GM21576 (cell line): Measurements from ENCODE around the gene ALOX15B.
A peak's percentile ranks its signal among the peaks of the same experiment; 100 is the strongest.
"Not testable (repeated sequence)": the region's sequence is repeated elsewhere in the genome, so short reads cannot be mapped to it uniquely, and the experiment has no call there.

Experiments used
- ATAC-seq: cut with Tn5 transposase; IDR thresholded peaks from one replicate; pipeline ENCODE4 v1.9.1; 2021; ENCODE audit warnings: mild to moderate bottlenecking, moderate library complexity; ENCODE audit not compliant: unreplicated experiment

The ALOX15B gene

DNA sequence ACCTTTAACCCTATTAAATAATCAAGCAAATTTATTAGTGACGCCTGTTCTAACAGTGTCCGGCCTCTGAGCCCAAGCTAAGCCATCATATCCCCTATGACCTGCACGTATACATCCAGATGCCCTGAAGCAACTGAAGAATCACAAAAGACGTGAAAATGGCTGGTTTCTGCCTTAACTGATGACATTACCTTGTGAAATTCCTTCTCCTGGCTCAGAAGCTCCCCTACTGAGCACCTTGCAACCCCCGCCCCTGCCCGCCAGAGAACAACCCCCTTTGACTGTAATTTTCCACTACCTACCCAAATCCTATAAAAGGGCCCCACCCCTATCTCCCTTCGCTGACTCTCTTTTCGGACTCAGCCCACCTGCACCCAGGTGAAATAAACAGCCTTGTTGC, 23.0 kb downstream of the ALOX15B start:
- not testable (repeated sequence) for ATAC-seq

DNA sequence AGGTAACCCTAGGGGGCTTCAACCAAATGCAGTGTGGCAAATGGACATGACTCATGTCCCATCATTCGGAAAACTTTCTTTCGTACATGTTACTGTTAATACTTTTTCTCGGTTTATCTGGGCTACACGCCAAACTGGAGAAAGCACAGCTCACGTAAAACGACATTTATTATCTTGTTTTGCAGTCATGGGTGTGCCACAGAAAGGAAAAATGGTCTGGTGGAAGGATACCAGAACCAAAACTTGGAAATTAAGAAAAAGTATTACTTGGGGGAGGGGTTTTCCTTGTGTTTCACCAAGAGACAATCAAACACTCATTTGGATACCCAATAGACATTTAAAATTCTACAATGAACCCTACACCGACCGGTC, 23.6 kb downstream of the ALOX15B start:
- ATAC-seq: no peak

DNA sequence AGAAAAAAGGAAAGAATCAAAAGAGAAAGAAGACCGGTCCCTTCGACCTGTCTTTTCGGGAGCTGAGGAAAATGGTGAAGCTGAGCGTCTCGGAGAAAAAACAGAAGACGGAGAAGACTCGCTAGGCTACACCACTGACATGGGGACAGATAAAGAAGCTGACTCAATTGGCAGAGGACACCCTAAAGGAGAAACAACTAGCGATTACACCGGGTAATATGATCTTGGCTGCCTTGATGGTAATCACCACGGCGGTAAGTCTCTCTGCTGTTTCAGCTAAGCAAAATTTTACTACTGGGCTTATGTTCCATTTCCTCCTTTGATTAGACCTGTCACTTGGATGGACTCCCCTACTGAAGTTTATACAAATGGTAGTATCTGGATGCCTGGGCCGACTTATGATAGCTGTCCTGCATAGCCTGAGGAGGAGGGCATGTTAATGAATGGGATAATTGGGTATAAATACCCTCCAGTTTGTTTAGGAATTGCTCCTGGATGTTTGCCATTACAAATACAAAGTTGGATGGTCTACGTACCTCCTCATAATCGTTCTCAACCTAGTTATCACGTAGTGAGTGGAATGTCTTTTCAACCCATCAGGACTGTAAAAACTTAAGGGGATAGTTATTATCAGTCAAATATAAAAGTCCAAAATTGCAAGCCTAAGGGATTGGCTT, 24.1 kb downstream of the ALOX15B start:
- no peak for ATAC-seq

DNA sequence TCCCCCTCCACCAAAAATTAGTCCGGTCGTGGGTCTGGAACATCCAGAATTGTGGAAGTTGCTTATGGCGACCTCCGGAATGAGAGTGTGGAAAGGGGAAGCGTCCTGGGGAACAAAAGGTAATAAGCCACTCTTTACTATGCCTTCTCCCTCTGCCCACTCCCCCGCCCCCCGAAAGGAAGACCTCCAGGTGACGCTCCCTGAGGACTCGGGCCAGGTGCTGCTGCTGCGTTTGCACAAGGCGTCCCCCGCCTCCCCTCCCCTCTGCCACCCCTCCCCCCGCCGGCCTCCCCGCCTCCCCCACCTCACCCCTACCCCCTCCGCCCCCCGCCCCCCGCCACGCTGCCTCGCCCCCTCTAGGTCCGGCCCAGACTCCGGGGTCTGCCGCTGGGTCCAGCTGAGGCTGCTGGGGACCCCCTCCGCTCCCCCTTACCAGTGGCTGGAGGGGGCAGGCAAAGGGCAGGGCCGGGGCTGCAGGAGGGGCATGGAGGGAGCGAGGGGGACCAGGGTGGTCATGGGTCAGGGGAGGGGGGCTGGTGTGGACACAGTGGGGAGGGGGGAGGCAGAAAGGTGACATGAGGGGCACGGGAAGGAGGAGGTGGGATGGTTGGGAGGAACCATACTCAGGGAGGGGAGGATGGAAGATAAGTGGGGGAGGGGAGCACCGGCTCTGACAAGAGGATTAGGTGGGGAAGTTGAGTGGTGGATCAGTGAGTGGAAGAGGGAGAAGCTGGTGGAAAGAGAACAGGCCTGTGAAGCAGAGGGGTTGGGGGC, 25.1 kb downstream of the ALOX15B start:
- no peak for ATAC-seq

DNA sequence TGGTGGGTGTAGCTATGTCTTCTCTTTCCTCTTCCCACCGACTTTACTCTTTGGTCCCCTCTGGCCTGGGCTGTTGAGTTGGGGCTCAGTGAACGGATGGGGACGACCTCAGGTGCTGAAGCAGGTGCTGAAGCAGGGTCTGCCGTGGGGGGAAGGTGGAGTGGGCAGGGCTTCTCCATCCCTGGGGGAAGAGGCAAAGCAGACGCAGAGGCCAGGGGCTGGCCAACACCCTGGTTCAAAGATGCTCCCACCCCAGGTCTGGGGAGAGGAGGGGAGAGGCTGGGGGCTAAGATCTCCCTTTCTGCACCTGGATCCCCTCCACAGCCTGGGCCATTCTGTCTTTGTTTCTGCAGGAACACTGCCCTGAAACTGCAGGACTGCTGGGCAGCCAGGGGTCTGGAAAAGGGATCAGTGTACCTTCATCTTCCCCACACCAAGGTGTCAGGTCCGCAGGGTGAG, 25.7 kb downstream of the ALOX15B start:
- ATAC-seq: no peak

DNA sequence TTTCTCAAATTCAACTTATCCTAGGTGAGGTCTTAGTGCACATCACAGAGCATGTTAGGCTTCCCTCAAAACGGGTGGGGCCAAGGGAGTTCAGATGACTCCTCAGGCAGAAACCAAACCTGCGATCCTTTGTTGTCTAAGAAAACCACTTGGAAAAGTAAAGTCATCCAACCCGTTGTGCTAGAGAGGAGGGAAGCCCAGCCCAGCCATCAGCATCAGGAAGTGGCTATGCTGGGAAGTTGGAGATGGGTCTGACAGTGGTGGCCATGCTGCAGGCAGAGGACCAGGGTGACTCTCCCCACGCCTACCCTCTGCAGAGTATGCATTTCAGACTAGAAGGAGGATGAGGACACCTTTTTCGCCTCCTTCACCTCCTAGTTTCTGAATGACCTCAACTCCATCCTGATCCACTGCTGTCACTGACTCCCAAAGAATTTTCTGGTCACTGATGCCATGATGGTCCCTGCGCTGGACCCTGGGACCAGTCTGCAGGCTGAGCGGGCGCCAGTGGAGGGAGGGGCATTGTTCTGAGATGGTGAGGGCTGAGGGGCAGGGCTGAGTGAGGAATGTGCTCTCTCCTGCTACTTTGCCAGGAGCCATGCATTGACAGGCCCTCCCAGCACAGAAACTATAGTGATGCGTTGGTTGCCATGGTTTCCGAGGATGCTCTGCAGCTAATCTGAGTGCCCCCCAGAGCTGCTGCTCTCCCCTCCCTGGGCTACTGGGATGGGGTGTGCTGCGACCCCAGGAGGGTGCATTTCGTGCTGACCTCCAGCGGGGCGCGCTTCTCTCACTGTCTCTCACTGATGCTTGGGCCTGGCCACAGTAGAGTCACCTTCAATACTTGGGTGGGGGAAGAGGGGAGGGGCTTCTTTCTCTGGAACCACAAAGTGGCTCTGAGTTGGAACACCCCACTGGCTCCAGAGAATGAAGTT, 28.2 kb downstream of the ALOX15B start:
- no peak for ATAC-seq

DNA sequence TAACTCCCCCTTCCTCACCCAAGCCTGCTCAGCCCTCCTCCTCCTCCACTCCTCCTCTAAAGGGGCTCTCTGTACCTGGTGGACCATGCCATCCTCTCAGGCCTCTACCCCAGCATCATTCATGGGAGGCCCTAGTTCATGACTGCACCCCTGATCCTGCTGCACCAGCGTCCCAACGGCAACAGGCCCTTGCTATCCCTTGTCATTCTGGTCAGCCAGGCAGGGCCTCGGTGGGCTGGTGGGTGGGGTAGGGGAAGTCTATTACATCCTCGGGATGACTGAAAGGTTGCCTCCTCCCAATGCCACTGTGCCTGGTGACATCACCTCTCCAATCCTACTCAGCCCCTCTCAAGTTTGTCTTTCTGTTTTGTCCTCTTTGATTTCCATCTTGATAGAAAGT, 28.9 kb downstream of the ALOX15B start:
- ATAC-seq: no peak

DNA sequence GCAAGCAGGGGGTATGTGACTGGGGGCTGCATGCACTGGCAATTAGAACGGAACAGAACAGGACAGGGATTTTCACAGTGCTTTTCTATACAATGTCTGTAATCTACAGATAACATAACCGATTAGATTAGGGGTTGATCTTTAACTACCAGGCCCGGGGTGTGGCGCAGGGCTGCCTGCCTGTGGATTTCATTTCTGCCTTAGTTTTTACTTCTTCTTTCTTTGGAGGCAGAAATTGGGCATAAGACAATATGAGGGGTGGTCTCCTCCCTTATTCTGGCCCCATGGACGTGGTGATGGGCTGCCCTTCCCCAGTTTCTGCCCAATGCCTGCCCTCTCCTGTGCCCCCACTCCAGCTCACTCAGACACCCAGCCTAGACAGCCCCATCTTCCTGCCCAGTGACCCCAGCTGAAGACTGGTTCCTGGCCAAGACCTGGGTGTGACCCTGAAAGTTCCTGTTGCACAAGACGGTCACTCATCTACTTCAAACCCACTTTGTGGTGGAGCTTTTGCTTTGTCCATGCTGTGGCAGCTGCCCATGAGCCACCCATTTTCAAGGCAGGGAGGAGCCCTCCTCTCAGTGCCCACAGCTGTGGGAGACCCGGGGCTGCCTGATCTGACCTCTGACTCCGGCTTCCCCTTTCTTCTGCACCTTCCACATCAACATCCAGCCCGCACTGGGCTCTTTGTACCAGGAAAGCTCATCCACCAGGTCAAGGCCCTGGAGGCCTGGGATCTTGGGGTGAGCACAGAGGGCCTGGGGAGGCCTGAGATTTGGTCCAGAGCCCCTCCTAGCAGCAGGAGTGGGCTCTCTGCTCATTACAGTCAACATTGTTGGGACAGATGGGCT, 30.1 kb downstream of the ALOX15B start:
- no peak for ATAC-seq

DNA sequence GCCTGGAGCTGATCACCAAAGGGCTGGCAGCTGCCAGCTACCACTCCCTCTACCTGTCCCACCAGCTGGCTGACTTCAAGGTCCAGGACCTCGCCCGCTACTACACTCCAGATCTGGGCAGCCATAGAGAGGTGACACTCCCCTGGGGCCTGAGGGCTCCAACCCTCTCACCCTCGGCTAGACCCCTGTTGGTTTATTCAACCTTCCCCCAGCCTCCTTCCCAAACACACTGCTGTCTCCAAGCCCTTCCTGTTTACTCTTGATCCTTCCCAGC, 30.7 kb downstream of the ALOX15B start:
- no peak for ATAC-seq

DNA sequence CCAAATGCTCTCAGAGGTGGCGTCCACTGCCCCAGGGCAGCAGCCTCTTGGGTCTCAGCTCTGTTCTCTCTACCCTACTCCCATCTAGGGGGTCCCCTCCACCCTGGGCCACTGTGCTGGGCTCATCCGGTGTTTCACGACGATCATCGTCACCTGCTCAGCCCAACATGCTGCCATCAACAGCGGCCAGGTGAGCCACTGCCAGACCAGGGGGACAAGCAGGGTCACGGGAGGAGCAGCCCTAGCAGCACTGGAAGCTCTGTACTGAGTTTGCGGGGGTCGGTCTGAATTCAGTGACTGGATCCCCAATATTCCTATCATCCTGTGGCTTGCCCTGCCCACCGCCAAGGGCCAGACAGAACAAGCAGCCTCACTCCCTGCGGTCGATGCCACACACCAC, 32.6 kb downstream of the ALOX15B start:
- no peak for ATAC-seq

DNA sequence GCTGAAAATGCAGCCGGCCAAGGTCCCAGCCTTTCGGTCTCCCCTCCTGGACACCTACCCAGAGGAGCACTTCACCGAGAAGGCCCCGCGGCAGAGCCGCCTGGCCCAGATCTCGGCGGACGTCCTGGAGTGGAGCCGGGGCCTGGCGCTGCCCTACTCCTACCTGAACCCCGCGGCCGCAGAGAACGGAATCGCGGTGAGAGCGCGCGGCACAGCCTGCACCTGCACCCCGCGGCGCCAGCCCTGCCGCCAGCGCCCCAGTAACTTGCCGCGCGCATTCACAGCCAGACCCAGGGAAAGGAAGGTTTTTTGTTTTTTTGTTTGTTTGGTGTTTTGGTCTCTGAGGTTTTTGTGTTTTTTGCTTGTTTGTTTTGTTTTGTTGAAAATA, 33.5 kb downstream of the ALOX15B start:
- no peak for ATAC-seq

DNA sequence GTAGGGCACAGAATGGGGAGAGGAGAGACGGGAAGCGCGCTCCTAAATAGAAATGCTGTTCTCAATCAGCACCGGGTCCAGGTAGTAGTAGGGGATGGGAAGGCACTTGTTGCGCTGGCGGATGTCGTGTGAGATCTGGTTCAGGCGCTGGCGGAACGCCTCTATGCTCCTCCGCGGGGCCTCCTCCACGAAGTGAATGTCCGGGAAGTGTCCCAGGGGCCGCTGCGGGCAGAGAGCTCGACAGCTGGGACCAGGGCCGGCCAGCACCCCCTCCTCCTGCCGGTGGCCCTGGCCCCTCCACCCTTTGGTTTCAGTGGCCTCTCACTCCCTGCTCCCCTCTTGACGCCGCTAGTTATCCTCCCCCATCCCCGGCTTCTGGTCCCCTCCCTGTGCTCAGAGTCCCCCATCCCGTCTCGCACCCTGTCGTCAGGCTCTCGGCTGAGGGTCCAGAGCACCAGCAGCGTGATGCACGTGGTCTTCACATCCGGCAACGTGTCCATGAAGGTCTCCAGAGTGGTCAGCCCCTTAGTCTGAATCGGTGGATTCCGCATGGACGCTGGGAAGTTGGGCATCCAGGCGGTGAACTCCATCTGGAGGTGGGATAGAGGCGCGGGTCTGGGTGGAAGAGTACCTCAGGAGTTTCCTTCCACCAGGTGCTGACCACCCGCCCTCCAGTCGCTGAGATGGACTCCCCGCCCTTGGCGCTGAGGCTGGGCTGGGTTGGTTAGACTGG, 34.0 kb downstream of the ALOX15B start:
- ATAC-seq: no peak

DNA sequence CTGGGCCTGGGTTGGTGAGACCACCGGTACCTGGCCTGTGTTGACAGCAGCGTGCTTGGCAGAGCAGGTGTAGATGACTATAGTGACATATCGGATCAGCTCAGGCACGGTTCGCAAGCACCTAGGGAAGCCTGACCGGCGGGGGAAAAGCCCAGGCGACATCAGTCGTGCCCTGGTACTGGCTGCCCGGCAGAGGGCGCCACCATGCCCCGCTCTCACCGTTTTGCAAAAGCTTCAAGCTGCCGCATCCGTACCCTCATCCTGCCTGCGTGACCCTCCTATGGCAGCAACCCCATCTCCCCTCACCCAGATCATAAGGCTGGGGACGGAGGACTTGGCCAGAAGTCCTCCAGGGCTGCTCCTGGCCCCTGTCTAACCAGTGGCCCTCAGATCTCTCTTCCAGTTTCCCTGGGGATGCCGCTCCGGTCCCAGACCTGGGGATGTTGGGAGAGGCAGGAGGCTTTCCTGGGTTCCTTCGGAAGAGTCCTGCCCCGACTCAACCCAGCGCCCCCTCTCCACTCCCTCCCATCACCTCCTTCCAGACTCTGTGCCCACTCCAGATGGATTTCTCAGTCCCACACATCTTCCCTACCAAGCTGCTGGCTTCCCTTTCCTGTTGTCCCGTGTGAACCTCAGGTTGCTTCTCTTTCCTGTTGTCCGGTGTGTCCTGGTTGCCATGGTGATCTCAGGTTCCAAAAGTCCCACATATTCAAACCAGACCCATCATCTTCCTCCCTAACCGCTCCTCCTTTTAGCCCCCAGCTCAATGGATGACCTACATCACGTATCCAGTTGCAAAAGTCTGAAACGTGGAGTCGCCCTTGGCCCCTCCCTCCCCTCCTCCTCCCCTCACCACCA, 35.0 kb downstream of the ALOX15B start:
- ATAC-seq: peak; percentile 60

DNA sequence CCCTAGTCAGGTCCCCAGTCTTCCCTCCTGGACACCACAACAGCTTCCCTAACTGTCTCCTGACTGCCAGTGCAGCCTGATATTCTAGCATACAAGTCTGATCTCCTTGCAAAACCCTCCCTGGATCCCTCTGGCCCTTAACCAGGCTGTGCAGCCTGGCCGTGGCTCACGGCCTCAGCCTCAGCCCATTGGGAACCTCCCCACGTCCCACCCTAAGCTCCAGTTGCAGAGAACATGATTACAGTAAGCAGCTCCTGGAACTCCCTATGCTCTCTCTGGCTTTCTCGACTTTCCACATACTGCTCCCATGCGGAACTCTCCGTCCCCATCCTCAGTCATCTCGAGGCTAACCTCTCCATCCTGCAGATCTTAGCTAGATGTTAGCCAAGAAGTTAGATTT, 35.7 kb downstream of the ALOX15B start:
- ATAC-seq: no peak

DNA sequence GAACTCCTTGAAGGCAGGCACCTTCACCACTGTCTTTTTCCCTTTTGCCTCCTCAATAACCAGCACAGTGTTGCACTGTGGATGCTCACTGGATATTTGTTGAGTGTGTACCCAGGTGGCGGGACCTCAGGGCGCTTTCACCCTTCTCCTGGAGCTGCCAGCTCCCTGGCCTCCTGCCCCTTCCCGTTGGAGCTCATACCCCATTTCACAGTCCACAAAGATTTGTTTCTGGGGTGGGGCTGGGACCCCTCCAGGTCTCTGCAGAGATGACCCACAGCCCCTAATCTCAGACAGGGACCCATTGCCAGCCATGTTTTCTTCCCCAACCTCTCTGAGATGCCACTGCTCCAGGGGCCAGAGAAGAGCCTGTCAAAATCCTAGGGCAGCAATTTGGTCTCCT, 36.2 kb downstream of the ALOX15B start:
- no peak for ATAC-seq

DNA sequence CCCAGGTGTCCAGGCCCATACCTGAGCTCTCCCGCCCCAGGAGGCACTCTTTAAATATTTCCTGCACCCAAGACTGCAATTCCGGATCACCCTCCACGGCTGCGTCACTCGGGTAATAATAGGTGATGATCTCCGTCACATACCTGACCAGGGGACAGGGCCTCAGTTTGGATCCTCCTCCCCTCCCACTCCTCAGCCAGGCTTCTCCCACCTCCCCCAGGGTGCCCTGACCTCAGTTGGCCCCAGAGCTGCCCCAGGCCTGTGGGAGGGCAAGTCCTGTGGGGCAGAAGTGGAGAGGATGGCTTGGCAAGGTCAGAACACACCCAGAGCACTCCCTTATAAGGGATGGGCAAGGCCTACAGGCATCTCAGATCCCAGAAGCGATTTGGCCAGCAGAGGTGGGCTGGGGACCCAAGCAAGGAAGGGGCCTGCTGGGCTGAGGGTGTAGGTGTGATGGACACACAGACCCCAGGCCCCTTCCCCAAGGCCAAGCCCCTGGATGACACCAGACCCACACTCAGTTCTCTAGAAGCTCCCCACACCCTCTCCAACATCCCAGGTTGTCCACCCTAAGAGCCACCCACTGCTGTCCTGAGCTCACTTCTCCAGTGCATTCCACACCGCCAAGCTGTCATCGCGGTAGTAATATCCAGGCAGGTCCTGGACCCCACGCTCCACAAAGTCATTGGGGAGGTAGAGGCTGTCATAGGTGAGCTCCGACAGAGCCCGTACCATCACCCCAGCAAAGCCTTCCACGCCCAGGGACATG, 36.9 kb downstream of the ALOX15B start:
- ATAC-seq: no peak

DNA sequence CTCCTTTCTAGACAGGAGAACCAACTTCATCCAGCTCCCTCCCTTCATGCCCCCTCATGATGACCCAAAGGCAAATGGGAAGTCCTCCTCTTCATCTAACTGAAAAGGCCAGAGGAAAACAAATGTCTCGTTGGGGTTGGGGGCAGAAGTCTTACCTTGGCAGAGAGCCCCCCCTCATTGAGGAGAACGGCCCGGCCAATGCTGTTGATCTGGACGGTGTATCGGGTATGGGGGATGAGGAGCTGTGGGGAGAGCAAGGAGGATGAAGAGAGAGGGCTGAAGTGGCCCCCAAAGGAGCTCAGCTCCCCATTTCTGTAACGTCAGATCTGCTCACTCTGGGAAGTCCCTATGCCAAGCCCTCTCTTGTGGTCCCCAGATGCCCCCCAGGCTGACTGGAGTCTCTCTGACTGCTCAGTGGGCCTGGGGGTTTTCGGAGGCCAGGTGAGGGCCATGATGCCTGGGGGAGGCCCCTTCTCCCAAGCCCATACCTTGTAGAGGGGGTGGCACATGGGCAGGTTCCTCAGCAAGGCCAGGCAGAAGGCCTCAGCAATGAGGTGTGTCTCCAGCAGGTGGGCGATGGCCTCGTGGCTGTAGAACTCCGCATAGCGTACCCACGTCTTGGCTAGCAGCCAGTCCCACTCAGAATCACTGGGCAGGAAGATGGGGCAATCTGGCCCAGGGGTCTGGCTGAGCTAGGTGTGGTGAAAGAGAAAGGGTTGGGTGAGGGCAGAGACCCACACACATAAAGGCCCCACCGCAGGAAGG, 37.8 kb downstream of the ALOX15B start:
- ATAC-seq: no peak

DNA sequence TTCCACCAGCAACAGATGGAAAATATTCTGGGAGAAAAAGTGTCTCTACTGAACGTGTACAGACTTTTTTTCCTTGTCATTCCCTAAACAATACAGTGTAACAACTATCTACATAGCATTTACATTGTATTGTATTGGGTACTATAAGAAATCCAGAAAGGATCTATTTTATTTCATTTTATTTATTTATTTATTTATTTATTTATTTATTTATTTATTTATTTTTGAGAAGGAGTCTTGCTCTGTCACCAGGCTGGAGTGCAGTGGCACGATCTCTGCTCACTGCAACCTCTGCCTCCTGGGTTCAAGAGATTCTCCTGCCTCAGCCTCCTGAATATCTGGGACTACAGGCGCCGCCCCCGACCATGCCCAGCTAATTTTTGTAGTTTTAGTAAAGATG, 39.1 kb downstream of the ALOX15B start:
- ATAC-seq: not testable (repeated sequence)
